Measurements from ENCODE around the gene SVIL. TPM values are rescaled to one million over a fixed set of nuclear protein-coding genes. Genes with fewer than 3 reads are reported as not detected.

Gene SVIL
- total RNA-seq, 3 donors from 2014 or later, result 25.8 to 69.5 (median 60.6) TPM

DNA sequence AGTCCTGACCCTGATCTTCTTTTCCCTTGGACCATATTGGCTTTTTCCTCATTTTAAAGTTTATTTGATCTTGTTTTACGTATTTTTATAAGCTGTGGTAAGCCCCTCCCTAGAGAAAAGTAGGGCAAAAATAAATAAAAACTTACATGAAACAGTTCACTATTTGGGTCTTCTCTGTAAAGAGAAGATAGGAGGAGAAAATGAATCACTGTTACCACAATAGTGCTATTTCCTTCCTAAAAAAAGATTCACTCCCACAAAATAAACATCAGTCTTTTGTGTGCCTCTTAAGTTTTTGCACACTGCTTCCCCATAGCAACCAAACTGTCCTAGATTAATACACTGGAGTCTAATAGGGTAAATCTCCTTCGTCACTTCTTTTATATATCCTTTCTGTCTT is 1.4 kb upstream of the SVIL start:
- H3K27ac ChIP-seq, result peak overlapping the region; percentile 73 to 93
- H3K4me3 ChIP-seq, result no peak overlapping the region
- H3K9me3 ChIP-seq, result no peaks in the 10 kb centered on the region
- H3K27me3 ChIP-seq, result no peaks in the 10 kb centered on the region
- intact Hi-C loops (cut with DNase I; ENCODE audit: low total_unique reads), result no loop called here
- no peak for DNase-seq (ENCODE audit: low spot score in 2 of 2)
- peaks cover 4 to 12% of the 10 kb centered on the region in 2 donors for H3K4me1 ChIP-seq
- TF ChIP-seq POLR2AphosphoS5 (IDR thresholded peaks at IDR 0.05), result no peak
- TF ChIP-seq POLR2A (IDR thresholded peaks at IDR 0.05), result no peak
- TF ChIP-seq CTCF (IDR thresholded peaks at IDR 0.05), result no peak
- H3K36me3 ChIP-seq, result no peaks in the 10 kb centered on the region

- DNase-seq (ENCODE audit: low spot score in 2 of 2), result no peak
- Histone ChIP-seq H3K4me3 (no peak overlapping the region), H3K4me1 (peaks cover 4 to 12% of the 10 kb centered on the region in 2 donors), H3K27ac (peak overlapping the region; percentile 73 to 93), H3K27me3 (no peaks in the 10 kb centered on the region), H3K9me3 (no peaks in the 10 kb centered on the region), H3K36me3 (no peaks in the 10 kb centered on the region)
- intact Hi-C loops (cut with DNase I; ENCODE audit: low total_unique reads), result no loop called here
- no peak for TF ChIP-seq CTCF (IDR thresholded peaks at IDR 0.05)
Measured at GRCh38 chr10:29635711-29636144, 957 bp upstream of the SVIL start.

- H3K9me3 ChIP-seq, result no peaks in the 10 kb centered on the region
- DNase-seq (ENCODE audit: low spot score in 2 of 2), result peak in 1 of 2 donors; percentile 46
- peaks cover 4 to 12% of the 10 kb centered on the region in 2 donors for H3K4me1 ChIP-seq
- H3K27ac ChIP-seq, result peak overlapping the region; percentile 73 to 93
- H3K36me3 ChIP-seq, result no peaks in the 10 kb centered on the region
- intact Hi-C loops (cut with DNase I; ENCODE audit: low total_unique reads), result no loop called here
- TF ChIP-seq CTCF (IDR thresholded peaks at IDR 0.05) (no peak), POLR2AphosphoS5 (IDR thresholded peaks at IDR 0.05) (no peak), POLR2A (IDR thresholded peaks at IDR 0.05) (no peak)
- H3K4me3 ChIP-seq, result peak overlapping the region; percentile 12 to 42 (median 30)
- H3K27me3 ChIP-seq, result no peaks in the 10 kb centered on the region
Measured at GRCh38 chr10:29634105-29634504, 666 bp downstream of the SVIL start.

DNA sequence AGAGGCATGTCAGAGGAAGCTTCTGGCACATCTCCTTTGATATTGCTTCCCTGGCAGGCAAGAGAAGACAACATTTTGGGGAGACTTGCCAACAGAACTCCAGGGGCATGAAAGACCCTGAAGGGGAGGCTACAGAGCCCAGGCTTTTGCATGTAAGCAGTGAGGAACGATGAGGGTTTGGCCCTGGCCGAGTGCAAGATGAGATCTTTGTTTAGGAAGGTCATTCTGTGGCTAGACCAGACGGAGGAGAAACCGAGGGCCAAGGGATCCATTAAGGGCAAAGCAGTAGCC is 3.8 kb downstream of the SVIL start:
- peaks cover 2 to 5% of the 10 kb centered on the region in 2 donors for H3K4me1 ChIP-seq
- H3K9me3 ChIP-seq, result no peaks in the 10 kb centered on the region
- H3K4me3 ChIP-seq, result no peak overlapping the region
- no peaks in the 10 kb centered on the region for H3K27me3 ChIP-seq
- no peaks in the 10 kb centered on the region for H3K36me3 ChIP-seq
- DNase-seq (ENCODE audit: low spot score in 2 of 2), result peak in 1 of 2 donors; percentile 16
- intact Hi-C loops (cut with DNase I; ENCODE audit: low total_unique reads), result no loop called here
- peak overlapping the region; percentile 5 to 73 for H3K27ac ChIP-seq
- TF ChIP-seq POLR2AphosphoS5 (IDR thresholded peaks at IDR 0.05) (no peak), POLR2A (IDR thresholded peaks at IDR 0.05) (no peak), CTCF (IDR thresholded peaks at IDR 0.05) (no peak)

- Histone ChIP-seq H3K36me3 (no peaks in the 10 kb centered on the region), H3K9me3 (no peaks in the 10 kb centered on the region), H3K27ac (peak overlapping the region; percentile 33 to 73), H3K4me3 (peak overlapping the region in 1 of 3 donors; percentile 0), H3K27me3 (no peaks in the 10 kb centered on the region), H3K4me1 (peaks cover 0 to under 1% of the 10 kb centered on the region in 2 donors)
- DNase-seq (ENCODE audit: low spot score in 2 of 2), result peak in 1 of 2 donors; percentile 17
- TF ChIP-seq POLR2AphosphoS5 (IDR thresholded peaks at IDR 0.05) (no peak), CTCF (IDR thresholded peaks at IDR 0.05) (no peak), POLR2A (IDR thresholded peaks at IDR 0.05) (no peak)
- intact Hi-C loops (cut with DNase I; ENCODE audit: low total_unique reads), result no loop called here
Measured at GRCh38 chr10:29630205-29631048, 4.3 kb downstream of the SVIL start.
